Stimulated activated CD8-positive, alpha-beta memory T cell treated with anti-CD3 and anti-CD28 coated beads, Interleukin-4, amount 100 ng/mL, for 48 hours (primary cell): ENCODE data around the gene EGR2.
A peak's percentile ranks its signal among the peaks of the same experiment; 100 is the strongest.
"Not testable (repeated sequence)": the region's sequence is repeated elsewhere in the genome, so short reads cannot be mapped to it uniquely, and the experiment has no call there.

ENCODE experiments used
- DNase-seq: peaks from one replicate; pipeline ENCODE4 v3.0.0-alpha.2; 2020

Gene EGR2

DNA sequence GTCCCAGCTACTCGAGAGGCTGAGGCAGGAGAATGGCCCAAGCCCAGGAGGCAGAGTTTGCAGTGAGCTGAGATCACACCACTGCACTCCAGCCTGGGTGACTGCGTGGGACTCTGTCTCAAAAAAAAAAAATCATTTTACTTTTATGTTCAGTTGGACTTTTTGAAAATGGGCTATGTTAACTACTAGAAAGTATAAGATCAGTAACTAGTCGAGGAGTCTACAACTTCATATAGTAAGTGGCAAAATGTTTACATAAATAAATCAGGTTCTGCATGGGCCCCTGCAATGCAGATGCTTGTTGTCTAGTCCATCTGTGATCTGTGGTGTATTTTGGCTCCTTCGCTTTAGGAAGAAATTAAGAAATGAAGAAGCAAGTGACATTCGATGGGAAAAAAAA is 23.9 kb downstream of the EGR2 start:
- no peak for DNase-seq

DNA sequence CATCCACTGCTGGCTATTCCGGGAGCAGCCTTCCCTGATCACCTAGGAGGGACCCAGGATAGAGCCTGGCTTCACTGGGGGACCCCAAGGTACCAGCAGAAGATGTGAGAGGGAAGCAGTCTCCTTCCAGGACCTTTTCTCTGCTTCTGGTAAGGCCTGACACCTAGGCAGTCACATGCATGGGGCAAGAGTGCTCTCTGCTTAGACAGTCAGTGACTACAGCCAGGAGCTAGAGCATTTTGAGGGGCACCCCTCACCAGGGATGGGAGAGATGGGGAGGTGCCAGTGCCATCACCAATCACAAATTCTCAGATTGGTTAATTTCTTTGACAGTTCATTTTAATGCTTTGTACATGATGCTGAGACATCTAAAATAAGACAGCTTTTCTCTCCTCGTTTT is 25.6 kb downstream of the EGR2 start:
- no peak for DNase-seq

DNA sequence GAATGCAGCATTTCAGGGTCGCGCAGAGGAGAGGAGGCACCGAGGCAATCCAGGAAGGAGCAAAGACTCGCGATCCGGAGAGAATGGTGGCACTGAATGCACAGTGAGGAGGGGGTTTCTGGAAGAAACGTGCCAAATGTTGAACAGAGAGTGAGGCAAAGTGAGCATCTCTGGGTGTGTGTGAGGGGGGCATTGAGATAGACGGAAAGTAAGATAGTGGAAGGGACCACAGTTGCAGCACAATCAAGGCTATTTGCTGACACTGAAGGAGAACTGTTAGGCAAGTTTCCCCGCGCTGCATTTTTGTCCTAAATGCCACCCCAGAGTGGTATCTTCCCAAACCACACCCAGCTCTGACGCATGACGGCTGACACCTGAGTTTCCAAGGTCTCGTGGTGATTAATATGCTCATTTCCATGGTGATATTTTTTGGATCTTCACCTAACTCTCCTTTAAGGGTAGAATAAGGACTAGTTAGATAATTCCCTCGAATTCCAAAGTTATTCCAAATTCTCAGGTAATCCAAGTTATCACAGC is 26.1 kb downstream of the EGR2 start:
- DNase-seq, result no peak

DNA sequence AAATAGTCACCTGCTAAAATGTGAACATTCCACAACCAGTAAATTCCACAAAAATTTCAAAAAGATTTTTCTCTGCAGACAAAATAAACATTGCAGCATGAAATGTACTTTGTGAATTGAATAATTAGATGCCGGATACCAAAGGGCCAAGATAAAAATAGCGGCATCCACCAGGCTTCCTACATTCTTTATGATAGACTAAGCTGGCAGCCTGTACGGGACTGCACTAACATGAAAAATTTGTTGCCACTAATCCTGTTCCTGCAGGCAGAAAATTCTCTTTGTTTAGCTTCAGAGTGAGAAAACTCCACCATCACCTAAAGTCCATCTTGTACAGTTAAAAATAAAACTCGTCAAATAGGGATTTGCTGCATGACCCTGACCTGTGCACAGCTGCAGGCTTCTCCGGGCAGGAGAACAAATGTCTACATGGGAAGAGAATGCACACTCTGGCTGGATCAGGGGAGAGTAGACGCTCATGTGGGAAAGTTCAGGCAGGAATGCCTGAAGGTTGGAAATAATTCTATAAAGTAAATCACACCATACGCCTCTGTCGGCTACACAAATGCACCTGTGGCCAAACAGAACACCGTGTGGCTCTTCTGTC is 27.2 kb downstream of the EGR2 start:
- DNase-seq, result no peak

DNA sequence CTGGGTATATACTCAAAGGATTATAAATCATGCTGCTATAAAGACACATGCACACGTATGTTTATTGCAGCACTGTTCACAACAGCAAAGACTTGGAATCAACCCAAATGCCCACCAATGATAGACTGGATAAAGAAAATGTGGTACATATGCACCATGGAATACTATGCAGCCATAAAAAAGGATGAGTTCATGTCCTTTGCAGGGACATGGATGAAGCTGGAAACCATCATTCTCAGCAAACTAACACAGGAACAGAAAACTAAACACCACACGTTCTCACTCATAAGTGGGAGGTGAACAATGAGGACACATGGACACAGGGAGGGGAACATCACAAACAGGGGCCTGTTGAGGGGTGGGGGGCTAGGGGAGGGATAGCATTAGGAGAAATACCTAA is 27.9 kb downstream of the EGR2 start:
- not testable (repeated sequence) for DNase-seq

DNA sequence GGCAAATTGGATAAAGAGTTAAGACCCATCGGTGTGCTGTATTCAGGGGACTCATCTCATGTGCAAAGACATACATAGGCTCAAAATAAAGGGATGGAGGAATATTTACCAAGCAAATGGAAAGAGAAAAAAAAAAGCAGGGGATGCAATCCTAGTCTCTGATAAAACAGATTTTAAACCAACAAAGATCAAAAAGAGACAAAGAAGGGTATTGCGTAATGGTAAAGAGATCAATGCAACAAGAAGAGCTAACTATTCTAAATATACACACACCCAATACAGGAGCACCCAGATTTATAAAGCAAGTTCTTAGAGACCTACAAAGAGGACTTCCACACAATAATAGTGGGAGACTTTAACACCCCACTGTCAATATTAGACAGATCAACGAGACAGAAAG is 31.6 kb downstream of the EGR2 start:
- not testable (repeated sequence) for DNase-seq

DNA sequence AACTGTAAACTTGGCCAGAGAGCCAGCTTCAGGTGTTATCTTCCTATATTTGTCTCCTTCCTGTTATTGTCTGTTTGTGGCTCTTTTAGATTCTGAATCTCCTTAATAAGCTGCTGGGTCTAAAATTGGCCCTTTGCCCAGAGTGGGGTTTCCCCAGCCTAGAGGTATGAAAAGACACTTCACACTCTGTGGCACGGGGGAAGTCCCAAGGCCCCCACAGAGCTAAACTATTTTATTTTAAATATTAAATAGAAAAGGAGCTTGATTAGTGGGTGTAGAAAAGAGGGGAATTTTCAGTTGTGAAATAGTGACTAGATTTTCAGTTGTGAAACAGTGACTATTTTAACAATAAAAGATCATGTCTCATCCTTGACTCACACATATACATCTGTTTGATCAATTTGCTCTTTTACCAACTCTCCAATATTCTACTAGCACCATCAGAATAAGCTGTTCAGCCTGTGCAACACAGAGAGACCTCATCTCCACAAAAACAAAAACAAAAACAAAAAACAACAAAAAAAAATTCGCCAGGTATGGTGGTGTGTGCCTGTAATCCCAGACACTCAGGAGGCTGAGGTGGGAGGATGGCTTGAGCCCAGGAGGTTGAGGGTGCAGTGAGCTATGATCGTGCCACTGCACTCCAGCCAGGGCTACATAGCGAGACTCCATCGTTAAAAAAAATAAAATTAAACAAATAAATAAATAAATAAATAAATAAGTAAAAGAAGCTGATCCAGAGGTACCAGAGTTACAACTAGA is 36.5 kb downstream of the EGR2 start:
- DNase-seq, result peak; percentile 87

DNA sequence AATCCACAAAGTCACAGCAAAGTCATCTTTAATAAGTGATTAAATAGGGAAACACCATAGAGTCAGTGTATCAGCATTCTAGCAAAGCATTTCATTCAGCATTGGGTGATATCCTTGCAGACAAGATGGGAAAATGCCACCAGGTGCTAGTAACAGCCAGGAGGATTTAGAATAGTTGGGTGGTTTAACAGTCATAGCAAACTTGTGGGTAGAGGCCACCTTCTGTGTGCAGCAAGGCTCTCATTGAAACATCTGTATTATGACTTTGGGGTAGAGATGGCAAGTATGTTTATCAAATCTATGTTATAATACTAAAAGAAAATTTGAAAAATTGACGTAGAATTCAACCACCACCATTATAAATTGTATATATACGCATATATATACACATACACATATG is 38.0 kb downstream of the EGR2 start:
- no peak for DNase-seq

DNA sequence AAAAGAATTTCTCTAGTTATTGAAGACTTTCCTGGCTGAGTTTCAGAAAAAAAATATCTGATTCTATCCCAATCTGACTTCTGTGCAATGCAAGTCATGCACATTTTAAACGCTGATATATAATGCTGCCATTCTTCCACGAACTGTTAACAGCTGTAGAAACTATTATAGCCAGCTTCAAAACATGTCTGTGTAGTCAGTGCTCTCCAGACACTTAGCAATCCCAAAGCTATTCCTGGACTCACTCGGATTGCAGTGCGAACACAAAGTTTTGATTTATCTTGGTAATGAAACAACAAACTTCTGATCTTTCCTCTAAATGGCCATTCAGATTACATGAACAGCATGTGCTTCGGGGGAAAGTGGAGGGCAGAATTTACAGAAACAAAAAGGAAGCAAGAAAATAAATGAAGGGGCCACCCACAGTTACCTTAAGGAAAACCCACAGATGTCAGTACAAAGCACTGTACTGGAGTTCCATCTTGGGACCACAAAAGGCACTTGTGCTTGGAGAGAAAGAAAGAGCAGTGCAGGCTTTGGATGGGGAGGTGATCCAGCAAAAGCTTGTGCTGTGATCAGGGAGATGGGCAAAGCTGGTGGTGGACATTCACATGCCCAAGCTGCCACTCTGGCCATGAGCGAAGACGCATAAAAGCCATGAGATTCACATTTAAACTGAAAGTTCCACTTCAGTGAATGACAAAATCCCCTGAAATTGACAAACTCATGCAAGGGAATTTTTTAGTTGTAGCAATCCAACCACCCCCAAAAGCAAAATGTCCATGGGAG is 43.8 kb downstream of the EGR2 start:
- no peak for DNase-seq

DNA sequence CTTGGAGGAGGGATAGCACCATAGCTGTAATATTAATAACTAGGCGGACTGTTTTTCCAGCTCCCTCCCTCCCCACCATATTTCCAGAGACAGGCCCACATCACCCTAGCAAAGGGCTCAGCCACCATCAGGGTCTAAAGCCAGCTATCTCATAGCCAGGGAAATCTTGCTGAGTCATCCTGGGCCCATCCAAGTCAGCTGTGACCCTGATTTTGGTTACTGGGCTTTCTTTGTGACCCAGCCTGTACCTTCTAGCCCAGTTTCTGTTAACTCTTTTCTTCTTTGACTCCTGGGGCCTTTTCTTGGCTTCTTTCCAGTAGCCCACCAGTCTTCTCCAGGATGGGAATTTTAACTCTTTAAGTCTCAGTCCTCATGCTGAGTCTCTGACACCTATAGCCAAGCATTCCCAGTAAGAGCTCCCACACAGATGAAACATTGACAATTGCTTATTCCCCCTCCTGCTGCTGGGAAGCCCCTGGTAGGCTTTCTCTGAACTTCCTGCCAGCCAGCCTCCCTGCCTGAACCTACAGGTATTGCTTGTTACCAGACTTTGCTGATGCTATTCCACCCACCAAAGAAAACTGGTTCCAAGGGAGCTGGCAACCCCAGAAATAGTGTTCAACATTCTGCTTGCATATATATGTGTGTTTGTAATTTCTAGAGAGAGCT is 46.5 kb downstream of the EGR2 start:
- no peak for DNase-seq

DNA sequence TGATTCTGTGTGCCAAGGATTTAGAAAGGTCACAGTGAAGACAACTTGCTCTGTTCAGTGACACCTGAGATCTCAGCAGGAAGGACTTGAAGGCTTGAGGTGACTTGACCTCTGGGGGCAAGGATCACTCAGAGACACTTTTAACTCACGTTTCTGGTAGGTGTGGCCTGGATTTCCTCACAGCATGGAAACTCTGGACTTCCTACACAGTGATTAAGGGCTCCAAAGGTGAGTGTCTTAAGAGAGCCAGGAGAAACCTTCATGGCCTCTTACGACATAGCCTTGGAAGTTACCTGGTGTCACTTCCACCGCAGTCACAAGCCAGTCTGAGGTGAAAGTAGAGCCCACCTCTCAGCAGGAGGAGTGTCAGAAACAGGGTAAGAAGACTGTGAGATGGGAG is 49.8 kb downstream of the EGR2 start:
- no peak for DNase-seq

DNA sequence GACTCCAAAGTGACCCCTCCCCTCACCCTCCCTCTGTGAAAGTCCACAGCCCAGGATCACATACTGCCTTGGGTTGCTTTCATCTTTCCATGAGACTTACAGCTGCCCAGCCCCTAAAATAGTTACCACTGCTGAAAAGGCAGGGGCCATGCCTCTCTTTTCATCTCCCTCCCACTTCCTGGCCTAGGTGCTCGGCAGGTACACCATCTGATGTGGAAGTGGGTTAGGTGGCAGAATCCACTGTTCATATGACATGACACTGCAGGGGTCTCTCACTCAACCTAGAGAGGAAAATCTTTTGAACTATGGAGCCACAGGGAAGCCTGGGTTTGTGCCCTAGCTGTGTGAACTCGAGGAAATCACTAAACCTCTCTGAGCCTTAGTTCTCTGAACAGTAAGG is 50.4 kb downstream of the EGR2 start:
- no peak for DNase-seq

DNA sequence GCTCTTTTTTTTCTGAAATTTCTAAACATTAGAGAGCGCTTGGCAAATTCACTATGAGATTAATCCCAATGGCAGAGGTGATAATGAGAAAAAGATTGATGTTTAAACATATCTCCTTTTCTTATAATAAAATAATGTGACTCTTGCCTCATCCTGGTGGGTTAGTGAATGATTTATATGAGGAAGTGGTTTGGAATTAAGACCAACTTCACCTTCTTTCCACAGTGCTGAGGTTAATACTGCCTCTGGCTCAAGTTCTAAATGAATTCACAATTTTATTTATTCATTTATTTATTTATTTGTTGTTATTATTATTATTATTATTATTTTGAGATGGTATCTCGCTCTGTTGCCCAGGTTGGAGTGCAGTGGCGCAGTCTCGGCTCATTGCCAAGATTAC is 52.2 kb downstream of the EGR2 start:
- no peak for DNase-seq

DNA sequence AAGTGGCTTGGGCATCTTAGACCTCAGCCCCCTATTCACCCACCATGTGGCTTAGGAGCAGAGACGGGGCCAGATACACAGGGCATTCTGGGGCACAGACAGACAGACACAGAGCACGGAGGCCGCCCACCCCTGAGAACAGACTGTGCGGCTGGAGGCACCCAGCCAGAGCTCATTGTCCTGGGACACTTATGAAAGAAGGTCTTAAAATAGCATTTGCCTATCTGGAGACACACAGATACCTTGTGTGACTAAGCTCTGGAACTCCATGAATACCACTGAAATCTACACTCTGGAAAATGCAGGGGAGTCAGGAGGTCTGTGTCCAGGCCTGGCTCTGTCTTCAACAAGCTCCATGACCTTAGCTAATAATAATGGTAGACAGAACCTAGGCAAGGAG is 53.0 kb downstream of the EGR2 start:
- DNase-seq, result no peak
